GM21423 (cell line): ENCODE results near the gene CD177.
"Not testable (repeated sequence)": the region's sequence is repeated elsewhere in the genome, so short reads cannot be mapped to it uniquely, and the experiment has no call there.

Experiments
- ATAC-seq: cut with Tn5 transposase; IDR thresholded peaks from one replicate; pipeline ENCODE4 v1.9.1; 2021; ENCODE audit warnings: mild to moderate bottlenecking, moderate library complexity; ENCODE audit not compliant: unreplicated experiment

The CD177 gene

GRCh38 chr19:43353606-43354304 lies at the start of gene CD177:
TSS of gene CD177 (plus strand) at chr19:43353686. CDS start at chr19:43353715, 29 bp downstream.
- ATAC-seq = no peak

GRCh38 chr19:43305642-43306041 lies 47.8 kb upstream of the CD177 start:
- no peak for ATAC-seq

- ATAC-seq = no peak
These were observed 47.4 kb upstream of the CD177 start for GRCh38 chr19:43306097-43306496.

GRCh38 chr19:43308244-43308815 lies 45.2 kb upstream of the CD177 start:
- no peak for ATAC-seq

GRCh38 chr19:43309466-43309865 lies 44.0 kb upstream of the CD177 start:
- no peak for ATAC-seq

- no peak for ATAC-seq
These were observed 43.3 kb upstream of the CD177 start for GRCh38 chr19:43310221-43310620.

GRCh38 chr19:43311256-43311655 lies 42.2 kb upstream of the CD177 start:
- ATAC-seq = no peak

- no peak for ATAC-seq
These were observed 41.8 kb upstream of the CD177 start for GRCh38 chr19:43311706-43312105.

GRCh38 chr19:43313711-43314495 lies 39.6 kb upstream of the CD177 start:
- no peak for ATAC-seq

GRCh38 chr19:43315851-43316250 lies 37.6 kb upstream of the CD177 start:
- no peak for ATAC-seq

- no peak for ATAC-seq
These were observed 36.7 kb upstream of the CD177 start for GRCh38 chr19:43316591-43317319.

- no peak for ATAC-seq
These were observed 35.3 kb upstream of the CD177 start for GRCh38 chr19:43318203-43318602.

- no peak for ATAC-seq
These were observed 34.6 kb upstream of the CD177 start for GRCh38 chr19:43318796-43319314.

- no peak for ATAC-seq
These were observed 32.9 kb upstream of the CD177 start for GRCh38 chr19:43320546-43320945.

- ATAC-seq = not testable (repeated sequence)
These were observed 26.7 kb upstream of the CD177 start for GRCh38 chr19:43326761-43327160.

GRCh38 chr19:43328561-43328960 lies 24.9 kb upstream of the CD177 start:
- not testable (repeated sequence) for ATAC-seq

GRCh38 chr19:43329049-43329448 lies 24.4 kb upstream of the CD177 start:
- ATAC-seq = not testable (repeated sequence)

GRCh38 chr19:43329989-43330388 lies 23.5 kb upstream of the CD177 start:
- no peak for ATAC-seq

- no peak for ATAC-seq
These were observed 22.6 kb upstream of the CD177 start for GRCh38 chr19:43330726-43331434.

GRCh38 chr19:43331435-43332010 lies 22.0 kb upstream of the CD177 start:
- ATAC-seq = no peak
